GM18498 (cell line): Measurements from ENCODE around the gene SERTAD1.

Source experiments
- ATAC-seq: cut with Tn5 transposase; IDR thresholded peaks from one replicate; pipeline ENCODE4 v1.9.1; 2021; ENCODE audit warnings: mild to moderate bottlenecking, moderate library complexity; ENCODE audit not compliant: unreplicated experiment

SERTAD1 gene

GRCh38 chr19:40407714-40408597 is 17.8 kb downstream of the SERTAD1 start:
- ATAC-seq: no peak

GRCh38 chr19:40403262-40403984 is 22.4 kb downstream of the SERTAD1 start:
- ATAC-seq: peak; percentile 74

DNA sequence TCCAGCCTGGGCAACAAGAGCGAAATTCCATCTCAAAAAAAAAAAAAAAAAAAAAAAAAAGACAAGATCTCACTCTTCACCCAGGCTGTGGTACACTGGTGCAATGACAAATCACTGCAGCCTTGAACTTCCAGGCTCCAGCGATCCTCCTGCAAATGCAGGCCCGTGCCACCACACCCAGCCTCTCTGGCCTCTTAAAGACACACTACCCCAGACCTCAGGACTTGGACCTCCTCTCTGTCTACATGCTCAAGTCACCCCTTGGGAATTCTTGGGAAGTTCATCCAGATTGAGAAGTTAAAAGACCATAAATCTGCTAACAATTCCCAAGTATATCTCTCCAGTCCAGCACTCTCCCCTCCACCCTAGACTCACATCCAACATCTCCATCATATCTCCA is 25.2 kb downstream of the SERTAD1 start:
- no peak for ATAC-seq

DNA sequence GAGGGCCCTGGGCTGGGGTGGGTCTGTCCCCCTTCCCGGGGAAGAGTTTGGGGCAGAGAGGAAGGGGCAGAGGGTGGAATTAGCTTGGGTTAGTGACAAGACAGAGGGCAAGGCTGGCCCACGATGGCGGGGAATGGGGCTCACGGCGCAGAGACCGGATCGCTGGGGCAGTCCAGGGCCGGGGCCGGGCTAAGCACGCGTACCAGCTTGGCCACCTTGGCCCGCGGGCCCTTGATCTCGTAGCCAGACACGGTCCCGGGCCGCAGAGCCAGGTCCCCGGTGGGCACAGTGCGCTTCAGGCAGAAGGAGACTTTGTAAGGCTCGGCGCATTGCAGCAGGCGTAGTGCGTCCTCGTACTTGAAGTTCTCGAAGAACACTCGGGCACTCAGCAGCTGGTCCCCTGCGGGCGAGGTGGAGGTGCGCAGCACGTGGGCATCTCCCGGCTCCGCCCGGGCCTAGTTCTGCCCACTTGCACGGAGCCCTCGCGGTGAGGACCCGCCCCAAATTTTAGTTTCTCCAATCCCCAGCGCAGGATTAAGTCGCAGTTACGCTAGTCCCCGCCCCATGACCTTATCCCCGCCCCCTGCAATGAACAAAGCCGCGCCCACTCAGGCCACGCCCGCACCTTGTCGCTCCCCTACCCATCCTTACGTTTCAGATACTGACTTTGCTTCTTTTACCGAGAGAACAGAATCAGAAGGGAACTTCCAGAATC is 27.2 kb downstream of the SERTAD1 start:
- ATAC-seq: no peak

DNA sequence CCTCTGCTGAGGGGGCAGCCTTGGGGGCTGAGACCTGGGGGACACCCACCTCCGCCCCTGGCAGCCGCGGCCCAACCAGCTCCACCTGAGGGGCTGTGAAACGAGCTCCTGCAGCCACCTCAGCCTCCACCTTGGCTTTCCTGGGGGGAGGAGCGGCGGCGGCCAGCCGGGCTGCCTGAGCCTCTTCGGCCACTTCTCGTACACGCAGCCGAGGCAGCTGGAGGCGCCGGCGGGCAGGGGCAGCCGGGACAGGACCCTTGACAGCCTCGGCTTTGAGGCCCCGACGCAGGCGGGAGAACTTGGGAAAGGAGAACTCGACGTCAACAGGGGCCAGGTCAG is 28.3 kb downstream of the SERTAD1 start:
- no peak for ATAC-seq

- ATAC-seq: no peak
Measured at GRCh38 chr19:40396886-40397567, 28.8 kb downstream of the SERTAD1 start.

- ATAC-seq: no peak
Measured at GRCh38 chr19:40395956-40396355, 29.8 kb downstream of the SERTAD1 start.

DNA sequence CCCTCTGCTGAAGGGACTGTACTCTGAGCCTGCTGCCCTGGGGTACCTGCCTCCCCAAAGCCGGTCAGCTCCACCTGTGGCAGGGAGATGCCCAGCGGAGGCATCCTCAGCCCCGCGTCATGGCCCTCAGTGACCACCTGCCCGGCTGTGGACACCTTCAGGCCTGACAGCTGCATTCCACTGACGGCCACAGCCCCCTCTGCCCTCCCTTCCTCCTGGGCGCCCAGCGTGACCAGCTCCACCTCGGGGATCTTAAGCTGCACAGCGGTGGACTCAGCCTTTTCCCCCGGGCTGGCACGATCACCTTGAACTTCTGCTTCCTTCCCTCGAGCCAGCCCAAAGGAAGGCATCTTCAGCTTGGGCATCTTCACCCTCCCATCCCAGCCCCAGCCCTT is 31.0 kb downstream of the SERTAD1 start:
- ATAC-seq: no peak

GRCh38 chr19:40393894-40394815 is 31.6 kb downstream of the SERTAD1 start:
- ATAC-seq: no peak

GRCh38 chr19:40392894-40393517 is 32.8 kb downstream of the SERTAD1 start:
- no peak for ATAC-seq

- no peak for ATAC-seq
Measured at GRCh38 chr19:40392123-40392522, 33.7 kb downstream of the SERTAD1 start.

- no peak for ATAC-seq
Measured at GRCh38 chr19:40390084-40390742, 35.6 kb downstream of the SERTAD1 start, which contains the start of gene HIPK4. TSS of gene HIPK4 (minus strand) at chr19:40390181. CDS start at chr19:40389902, 279 bp downstream.

DNA sequence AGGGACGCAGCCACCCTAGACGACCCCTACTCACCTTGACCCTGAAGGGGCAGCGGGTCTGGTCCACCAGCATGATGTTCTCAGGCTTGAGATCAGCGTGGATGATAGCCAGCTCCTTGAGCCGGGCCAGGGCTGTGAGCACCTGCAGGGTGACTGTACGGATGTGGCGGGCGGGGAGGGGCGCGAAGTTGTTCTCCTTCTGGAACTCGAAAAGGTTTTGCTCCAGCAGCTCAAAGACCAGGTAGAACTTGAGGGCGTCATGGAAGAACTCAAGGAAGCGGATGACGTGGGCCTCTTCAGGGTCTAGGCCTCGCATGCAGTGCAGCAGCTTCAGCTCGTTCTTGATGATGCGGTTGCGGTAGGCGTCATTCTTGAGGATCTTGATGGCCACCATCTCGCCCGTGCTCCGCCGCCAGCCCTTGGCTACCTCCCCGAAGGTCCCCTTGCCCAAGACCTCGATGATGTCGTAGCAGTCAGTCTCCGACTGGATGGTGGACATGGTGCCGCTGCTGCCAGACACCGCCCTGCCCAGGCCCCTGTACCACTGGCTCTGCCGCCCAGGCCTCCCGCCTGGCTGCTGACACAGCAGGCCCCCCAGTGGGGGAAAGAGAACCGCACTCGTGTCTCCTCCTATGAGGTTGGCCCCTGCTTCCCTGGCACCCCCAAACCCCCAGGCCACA is 36.2 kb downstream of the SERTAD1 start:
- no peak for ATAC-seq

DNA sequence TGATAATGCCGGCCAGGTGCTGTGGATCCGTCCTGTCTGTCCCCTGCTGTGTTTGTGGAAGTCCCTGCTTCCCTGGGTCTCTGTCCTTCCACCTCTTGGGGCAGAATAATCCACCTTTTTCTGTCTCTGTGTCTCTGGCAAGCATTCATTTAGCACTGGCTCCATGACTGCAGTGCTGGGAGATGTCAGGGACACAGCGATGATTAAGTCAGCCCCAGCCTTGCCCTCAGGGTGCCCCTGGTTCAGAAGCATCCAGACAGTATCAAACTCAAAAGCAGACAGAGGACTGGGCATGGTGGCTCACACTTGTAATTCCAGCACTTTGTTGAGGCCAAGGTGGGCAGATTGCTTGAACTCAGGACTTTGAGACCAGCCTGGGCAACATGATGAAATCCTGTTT is 37.3 kb downstream of the SERTAD1 start:
- ATAC-seq: no peak

GRCh38 chr19:40387155-40387554 is 38.6 kb downstream of the SERTAD1 start:
- ATAC-seq: no peak

DNA sequence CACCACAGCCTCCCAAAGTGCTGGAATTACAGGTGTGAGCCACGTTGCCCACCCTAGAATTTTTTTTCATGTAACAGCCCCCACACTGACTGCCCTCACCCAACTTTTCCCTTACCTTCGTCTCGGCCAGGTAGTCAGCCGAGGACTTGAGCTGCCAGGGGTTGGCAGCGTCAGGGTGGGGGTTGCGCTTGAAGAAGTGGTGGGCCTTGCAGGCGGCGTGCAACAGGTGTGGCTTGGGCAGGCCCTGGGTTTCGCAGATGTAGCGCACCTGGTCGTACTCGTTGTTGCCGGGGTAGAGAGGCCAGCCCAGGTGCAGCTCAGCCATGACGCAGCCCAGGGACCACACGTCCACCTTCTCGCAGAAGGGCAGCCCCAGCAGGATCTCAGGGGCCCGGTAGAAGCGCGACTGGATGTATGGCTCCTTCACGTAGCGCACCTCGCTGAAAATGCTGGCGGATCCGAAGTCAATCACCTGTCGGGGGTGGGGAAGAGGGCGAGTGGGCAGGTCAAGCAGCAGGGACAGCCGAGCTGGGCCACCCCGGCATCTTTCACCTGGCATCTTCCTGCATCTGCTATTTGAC is 42.0 kb downstream of the SERTAD1 start:
- ATAC-seq: no peak

DNA sequence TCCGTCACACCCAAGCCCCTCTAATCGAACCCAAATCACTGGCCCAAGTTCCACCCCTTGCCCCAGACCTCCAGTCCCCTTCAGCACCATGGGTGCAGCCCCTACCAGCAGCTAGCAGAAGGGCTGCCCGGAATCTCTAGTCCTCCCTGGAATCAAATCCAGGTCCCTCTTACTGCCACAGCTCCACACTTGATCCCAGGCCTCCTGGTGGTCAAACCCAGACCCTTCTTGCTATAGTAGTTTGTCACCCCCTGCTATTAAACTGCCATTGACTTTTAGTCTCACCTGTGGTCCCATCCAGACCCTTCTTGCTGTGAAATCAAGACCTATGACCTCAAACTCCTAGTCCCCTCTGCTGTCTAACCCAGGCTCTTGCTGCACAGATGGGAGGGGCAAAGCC is 44.5 kb downstream of the SERTAD1 start:
- no peak for ATAC-seq
